Endothelial cell of umbilical vein (primary cell): ENCODE data around the gene SYNGR4.

Experiments used
- EZH2 ChIP-seq: IDR thresholded peaks from 2 replicates; pipeline ENCODE4 v1.6.1; 2012; ENCODE audit warnings: borderline replicate concordance, low read depth, mild to moderate bottlenecking, moderate library complexity, low read length, inconsistent platforms; ENCODE audit not compliant: severe bottlenecking
- FOS ChIP-seq: IDR thresholded peaks from 2 replicates; pipeline ENCODE4 v1.6.1; 2011; ENCODE audit warnings: mild to moderate bottlenecking, low read length, moderate library complexity, borderline replicate concordance; ENCODE audit not compliant: insufficient read depth
- GATA2 ChIP-seq: IDR thresholded peaks from 2 replicates; pipeline ENCODE4 v1.7.0; 2011; ENCODE audit warnings: low read depth, mild to moderate bottlenecking, moderate library complexity, mixed read lengths, low read length; ENCODE audit not compliant: insufficient read length, insufficient read depth
- JUN ChIP-seq: IDR thresholded peaks from 2 replicates; pipeline ENCODE4 v1.6.1; 2011; ENCODE audit warnings: borderline replicate concordance, low read depth; ENCODE audit not compliant: insufficient read length, insufficient read depth
- MYC ChIP-seq: IDR thresholded peaks from one replicate; pipeline ENCODE4 v1.6.1; 2011; ENCODE audit warnings: mild to moderate bottlenecking, low read depth, low read length
- POLR2A ChIP-seq: IDR thresholded peaks from 2 replicates; pipeline ENCODE4 v1.6.1; 2012; ENCODE audit warnings: low read depth, mild to moderate bottlenecking, control low read depth, low read length
- POLR2AphosphoS5 ChIP-seq: IDR thresholded peaks from 2 replicates; pipeline ENCODE4 v1.6.1; 2012; ENCODE audit warnings: low read depth, mild to moderate bottlenecking, control low read depth, low read length, moderate library complexity; ENCODE audit not compliant: insufficient read depth
- TF ChIP-seq, protein P1 (sequence below), 2 donors: IDR thresholded peaks; 1 replicate in 1 of 2; 2 replicates in 1 of 2; pipeline ENCODE4 v1.5.1; 2011; ENCODE audit warnings: low read length in 2 of 2, mild to moderate bottlenecking in 2 of 2, moderate library complexity in 2 of 2, control low read depth in 1 of 2, inconsistent platforms in 1 of 2, low read depth in 1 of 2; ENCODE audit not compliant: insufficient read depth in 1 of 2; ENCODE audit errors: extremely low read depth in 1 of 2
- TF ChIP-seq, protein P2 (sequence below): IDR thresholded peaks from 2 replicates; pipeline ENCODE4 v1.6.1; 2011; ENCODE audit not compliant: insufficient read depth, insufficient read length

DNA sequence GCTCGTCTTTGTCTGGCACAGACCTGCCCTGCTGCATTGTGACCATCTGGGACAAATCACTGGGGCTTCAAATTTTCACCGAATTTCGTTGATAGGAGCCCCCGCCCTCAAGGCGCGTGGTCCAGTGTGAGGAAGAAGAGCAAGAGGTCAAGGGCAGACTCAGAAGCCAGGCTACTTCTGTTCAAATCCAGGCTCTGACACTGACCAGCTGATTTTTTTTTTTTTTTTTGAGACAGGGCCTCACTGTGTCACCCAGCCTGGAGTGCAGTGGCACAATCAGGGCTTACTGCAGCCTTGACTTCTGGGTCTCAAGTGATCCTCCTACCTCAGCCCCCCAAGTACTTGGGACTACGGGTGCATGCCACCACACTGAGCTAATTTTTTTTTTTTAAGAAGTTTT lies 7.2 kb downstream of the SYNGR4 start:
- TF ChIP-seq EZH2 (no peak), FOS (no peak), JUN (no peak), POLR2AphosphoS5 (no peak), POLR2A (no peak), MYC (no peak), GATA2 (no peak)
- TF ChIP-seq, protein P1, sequence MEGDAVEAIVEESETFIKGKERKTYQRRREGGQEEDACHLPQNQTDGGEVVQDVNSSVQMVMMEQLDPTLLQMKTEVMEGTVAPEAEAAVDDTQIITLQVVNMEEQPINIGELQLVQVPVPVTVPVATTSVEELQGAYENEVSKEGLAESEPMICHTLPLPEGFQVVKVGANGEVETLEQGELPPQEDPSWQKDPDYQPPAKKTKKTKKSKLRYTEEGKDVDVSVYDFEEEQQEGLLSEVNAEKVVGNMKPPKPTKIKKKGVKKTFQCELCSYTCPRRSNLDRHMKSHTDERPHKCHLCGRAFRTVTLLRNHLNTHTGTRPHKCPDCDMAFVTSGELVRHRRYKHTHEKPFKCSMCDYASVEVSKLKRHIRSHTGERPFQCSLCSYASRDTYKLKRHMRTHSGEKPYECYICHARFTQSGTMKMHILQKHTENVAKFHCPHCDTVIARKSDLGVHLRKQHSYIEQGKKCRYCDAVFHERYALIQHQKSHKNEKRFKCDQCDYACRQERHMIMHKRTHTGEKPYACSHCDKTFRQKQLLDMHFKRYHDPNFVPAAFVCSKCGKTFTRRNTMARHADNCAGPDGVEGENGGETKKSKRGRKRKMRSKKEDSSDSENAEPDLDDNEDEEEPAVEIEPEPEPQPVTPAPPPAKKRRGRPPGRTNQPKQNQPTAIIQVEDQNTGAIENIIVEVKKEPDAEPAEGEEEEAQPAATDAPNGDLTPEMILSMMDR (IDR thresholded peaks at IDR 0.05; ENCODE audit: extremely low read depth in 1 of 2, insufficient read depth in 1 of 2, low read depth in 1 of 2, low read length in 2 of 2) = no peak
- TF ChIP-seq, protein P2, sequence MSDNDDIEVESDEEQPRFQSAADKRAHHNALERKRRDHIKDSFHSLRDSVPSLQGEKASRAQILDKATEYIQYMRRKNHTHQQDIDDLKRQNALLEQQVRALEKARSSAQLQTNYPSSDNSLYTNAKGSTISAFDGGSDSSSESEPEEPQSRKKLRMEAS = no peak
